ENCODE results near the gene RIPK4.
"Not testable (repeated sequence)": the region's sequence is repeated elsewhere in the genome, so short reads cannot be mapped to it uniquely, and the experiment has no call there.

The RIPK4 gene

GRCh38 chr21:41715649-41716281, 51.1 kb downstream of the RIPK4 start:
- DNase-seq (ENCODE audit: low read depth) = no peak
- H3K4me3 ChIP-seq (ENCODE audit: low read depth, low read length) = no peak overlapping the region
- TF ChIP-seq CTCF (IDR thresholded peaks at IDR 0.05; ENCODE audit: insufficient read depth, low read depth, low read length, missing control alignments) = no peak

GRCh38 chr21:41714299-41714865, 52.5 kb downstream of the RIPK4 start:
- not testable (repeated sequence) for DNase-seq (ENCODE audit: low read depth); H3K4me3 ChIP-seq (ENCODE audit: low read depth, low read length)

GRCh38 chr21:41713495-41714281, 53.2 kb downstream of the RIPK4 start:
- no peak for TF ChIP-seq CTCF (IDR thresholded peaks at IDR 0.05; ENCODE audit: insufficient read depth, low read depth, low read length, missing control alignments)
- no peak for DNase-seq (ENCODE audit: low read depth)
- no peak overlapping the region for H3K4me3 ChIP-seq (ENCODE audit: low read depth, low read length)

- no peak for DNase-seq (ENCODE audit: low read depth)
- H3K4me3 ChIP-seq (ENCODE audit: low read depth, low read length) = no peak overlapping the region
- no peak for TF ChIP-seq CTCF (IDR thresholded peaks at IDR 0.05; ENCODE audit: insufficient read depth, low read depth, low read length, missing control alignments)
Observed at GRCh38 chr21:41712730-41713129, 54.1 kb downstream of the RIPK4 start.

GRCh38 chr21:41712201-41712600, 54.7 kb downstream of the RIPK4 start:
- no peak for DNase-seq (ENCODE audit: low read depth)
- H3K4me3 ChIP-seq (ENCODE audit: low read depth, low read length) = no peak overlapping the region
- TF ChIP-seq CTCF (IDR thresholded peaks at IDR 0.05; ENCODE audit: insufficient read depth, low read depth, low read length, missing control alignments) = no peak

GRCh38 chr21:41711416-41712007, 55.3 kb downstream of the RIPK4 start:
- no peak overlapping the region for H3K4me3 ChIP-seq (ENCODE audit: low read depth, low read length)
- no peak for TF ChIP-seq CTCF (IDR thresholded peaks at IDR 0.05; ENCODE audit: insufficient read depth, low read depth, low read length, missing control alignments)
- DNase-seq (ENCODE audit: low read depth) = no peak

- no peak overlapping the region for H3K4me3 ChIP-seq (ENCODE audit: low read depth, low read length)
- TF ChIP-seq CTCF (IDR thresholded peaks at IDR 0.05; ENCODE audit: insufficient read depth, low read depth, low read length, missing control alignments) = no peak
- DNase-seq (ENCODE audit: low read depth) = no peak
Observed at GRCh38 chr21:41710823-41711160, 56.1 kb downstream of the RIPK4 start.

All from GM12865 (cell line).